ENCODE data around the gene KIAA0586. TPM values are rescaled to one million over a fixed set of nuclear protein-coding genes. Genes with fewer than 3 reads are reported as not detected.
"Not testable (repeated sequence)": the region's sequence is repeated elsewhere in the genome, so short reads cannot be mapped to it uniquely, and the experiment has no call there.

KIAA0586 gene
- total and polyA plus RNA-seq, 2 experiments from 2014 or later: 8.3 to 18.9 TPM

DNA sequence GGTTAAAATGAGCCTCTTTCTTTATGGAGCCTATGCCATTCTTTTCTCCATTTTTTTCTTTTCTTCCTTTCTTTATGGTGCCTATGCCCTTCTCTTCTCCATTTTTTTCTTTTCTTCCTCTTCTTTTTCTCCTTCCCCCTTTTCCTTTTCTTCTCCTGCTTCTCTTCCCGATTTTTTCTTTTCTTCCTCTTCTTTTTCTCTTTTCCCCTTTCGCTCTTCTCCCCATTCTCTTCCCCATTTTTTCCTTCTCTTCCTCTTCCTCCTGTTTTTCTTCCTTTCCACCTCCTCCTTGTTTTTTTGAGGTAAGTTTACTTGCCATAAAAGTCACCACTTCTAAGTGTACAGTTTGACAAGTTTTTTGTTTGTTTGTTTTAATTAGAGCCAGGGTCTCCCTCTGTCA is 50.1 kb downstream of the KIAA0586 start:
- no peak overlapping the region for H3K27ac ChIP-seq
- H3K27me3 ChIP-seq: no peaks in the 10 kb centered on the region
- H3K4me1 ChIP-seq (ENCODE audit: low read depth): no peaks in the 10 kb centered on the region
- TF ChIP-seq, protein P1, sequence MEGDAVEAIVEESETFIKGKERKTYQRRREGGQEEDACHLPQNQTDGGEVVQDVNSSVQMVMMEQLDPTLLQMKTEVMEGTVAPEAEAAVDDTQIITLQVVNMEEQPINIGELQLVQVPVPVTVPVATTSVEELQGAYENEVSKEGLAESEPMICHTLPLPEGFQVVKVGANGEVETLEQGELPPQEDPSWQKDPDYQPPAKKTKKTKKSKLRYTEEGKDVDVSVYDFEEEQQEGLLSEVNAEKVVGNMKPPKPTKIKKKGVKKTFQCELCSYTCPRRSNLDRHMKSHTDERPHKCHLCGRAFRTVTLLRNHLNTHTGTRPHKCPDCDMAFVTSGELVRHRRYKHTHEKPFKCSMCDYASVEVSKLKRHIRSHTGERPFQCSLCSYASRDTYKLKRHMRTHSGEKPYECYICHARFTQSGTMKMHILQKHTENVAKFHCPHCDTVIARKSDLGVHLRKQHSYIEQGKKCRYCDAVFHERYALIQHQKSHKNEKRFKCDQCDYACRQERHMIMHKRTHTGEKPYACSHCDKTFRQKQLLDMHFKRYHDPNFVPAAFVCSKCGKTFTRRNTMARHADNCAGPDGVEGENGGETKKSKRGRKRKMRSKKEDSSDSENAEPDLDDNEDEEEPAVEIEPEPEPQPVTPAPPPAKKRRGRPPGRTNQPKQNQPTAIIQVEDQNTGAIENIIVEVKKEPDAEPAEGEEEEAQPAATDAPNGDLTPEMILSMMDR (IDR thresholded peaks at IDR 0.05; ENCODE audit: low read depth, low read length): no peak
- H3K9me3 ChIP-seq (ENCODE audit: low read depth): no peaks in the 10 kb centered on the region
- H3K36me3 ChIP-seq: peaks cover 14% of the 10 kb centered on the region
- DNase-seq (ENCODE audit: low read depth in 1 of 2, low spot score in 1 of 2): no peak
- no peak overlapping the region for H3K4me3 ChIP-seq

- DNase-seq (ENCODE audit: low read depth in 1 of 2, low spot score in 1 of 2); H3K27ac ChIP-seq; H3K4me1 ChIP-seq (ENCODE audit: low read depth); H3K27me3 ChIP-seq; H3K9me3 ChIP-seq (ENCODE audit: low read depth); H3K4me3 ChIP-seq: not testable (repeated sequence)
- H3K36me3 ChIP-seq: peaks cover 14% of the 10 kb centered on the region
These were observed 50.8 kb downstream of the KIAA0586 start for GRCh38 chr14:58478329-58478728.

DNA sequence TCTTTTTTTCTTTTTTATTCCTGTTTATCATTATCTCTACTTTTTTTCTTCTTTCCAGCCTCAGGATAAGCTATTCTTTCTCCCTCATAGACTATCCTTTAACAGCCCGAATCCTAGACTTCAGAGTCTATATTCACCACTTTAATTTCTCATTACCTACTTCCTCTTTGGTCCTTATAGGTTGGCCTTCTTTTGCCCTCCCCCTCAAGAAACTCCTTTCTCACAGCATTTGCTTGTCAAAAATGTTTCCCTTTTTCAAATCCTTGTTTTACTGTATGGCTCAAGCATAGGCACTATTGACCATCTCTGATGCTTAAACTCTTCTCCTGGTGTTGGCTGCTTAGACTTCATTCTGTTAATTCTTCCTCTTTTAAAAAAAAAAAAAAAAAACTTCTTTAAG is 52.5 kb downstream of the KIAA0586 start:
- Histone ChIP-seq H3K36me3 (peaks cover 7% of the 10 kb centered on the region), H3K4me3 (no peak overlapping the region), H3K27ac (no peak overlapping the region), H3K9me3 (ENCODE audit: low read depth) (no peaks in the 10 kb centered on the region), H3K27me3 (no peaks in the 10 kb centered on the region), H3K4me1 (ENCODE audit: low read depth) (no peaks in the 10 kb centered on the region)
- TF ChIP-seq, protein P1 (IDR thresholded peaks at IDR 0.05; ENCODE audit: low read depth, low read length): no peak
- no peak for DNase-seq (ENCODE audit: low read depth in 1 of 2, low spot score in 1 of 2)

DNA sequence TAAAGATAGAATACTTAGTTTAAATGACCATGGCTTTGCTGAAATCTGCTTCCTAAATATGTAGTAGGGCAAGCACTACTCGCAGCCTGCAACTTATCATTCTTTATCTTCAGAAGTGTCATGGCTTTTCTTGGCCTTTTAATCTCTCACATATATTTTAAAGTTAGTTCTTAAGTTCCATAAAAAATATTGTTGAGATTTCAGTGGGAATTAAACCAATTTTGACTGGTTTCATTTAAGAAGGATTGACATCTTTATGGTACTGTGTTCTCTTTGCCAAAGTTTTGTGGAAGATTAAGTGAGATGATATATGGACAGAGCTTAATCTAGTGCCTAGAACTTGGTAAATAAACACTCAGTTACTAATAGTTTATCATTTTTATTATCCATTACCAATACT is 56.7 kb downstream of the KIAA0586 start:
- Histone ChIP-seq H3K36me3 (peaks cover 22% of the 10 kb centered on the region), H3K27me3 (no peaks in the 10 kb centered on the region), H3K27ac (no peak overlapping the region), H3K4me3 (no peak overlapping the region), H3K4me1 (ENCODE audit: low read depth) (no peaks in the 10 kb centered on the region), H3K9me3 (ENCODE audit: low read depth) (no peaks in the 10 kb centered on the region)
- TF ChIP-seq, protein P1 (IDR thresholded peaks at IDR 0.05; ENCODE audit: low read depth, low read length): no peak
- DNase-seq (ENCODE audit: low read depth in 1 of 2, low spot score in 1 of 2): no peak

DNA sequence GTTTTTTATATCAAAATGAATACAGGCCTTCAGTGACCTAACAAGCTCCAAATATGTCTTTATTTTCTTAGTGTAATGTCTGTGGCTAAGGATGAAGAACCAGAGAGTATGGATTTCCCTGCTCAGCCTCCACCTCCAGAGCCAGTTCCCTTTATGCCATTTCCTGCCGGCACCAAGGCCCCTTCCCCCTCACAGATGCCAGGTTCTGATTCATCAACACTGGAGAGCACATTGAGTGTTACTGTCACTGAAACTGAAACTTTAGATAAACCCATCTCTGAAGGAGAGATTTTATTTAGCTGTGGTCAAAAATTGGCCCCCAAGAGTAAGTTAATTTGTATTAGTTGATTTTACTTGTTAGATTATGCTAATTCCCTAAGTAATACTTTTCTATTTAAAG is 61.0 kb downstream of the KIAA0586 start:
- peak in 1 of 2 donors; percentile 36 for DNase-seq (ENCODE audit: low read depth in 1 of 2, low spot score in 1 of 2)
- Histone ChIP-seq H3K27ac (peak overlapping the region; percentile 32), H3K36me3 (peaks cover 36% of the 10 kb centered on the region), H3K4me3 (no peak overlapping the region), H3K9me3 (ENCODE audit: low read depth) (no peaks in the 10 kb centered on the region), H3K27me3 (no peaks in the 10 kb centered on the region), H3K4me1 (ENCODE audit: low read depth) (no peaks in the 10 kb centered on the region)
- TF ChIP-seq, protein P1 (IDR thresholded peaks at IDR 0.05; ENCODE audit: low read depth, low read length): no peak

GRCh38 chr14:58491593-58491992 is 64.1 kb downstream of the KIAA0586 start:
- TF ChIP-seq, protein P1 (IDR thresholded peaks at IDR 0.05; ENCODE audit: low read depth, low read length): no peak
- no peaks in the 10 kb centered on the region for H3K9me3 ChIP-seq (ENCODE audit: low read depth)
- H3K4me1 ChIP-seq (ENCODE audit: low read depth): no peaks in the 10 kb centered on the region
- no peak overlapping the region for H3K4me3 ChIP-seq
- H3K36me3 ChIP-seq: peaks cover 34% of the 10 kb centered on the region
- DNase-seq (ENCODE audit: low read depth in 1 of 2, low spot score in 1 of 2): peak in 1 of 2 donors; percentile 20
- no peaks in the 10 kb centered on the region for H3K27me3 ChIP-seq
- H3K27ac ChIP-seq: no peak overlapping the region

All from cardiac muscle cell (in vitro differentiated cells and primary cell).